ENCODE measurements around the gene TARM1. TPM values are rescaled to one million over a fixed set of nuclear protein-coding genes. Genes with fewer than 3 reads are reported as not detected.

The TARM1 gene
- total RNA-seq, 1 donor = not detected

- no peak for TF ChIP-seq CTCF (IDR thresholded peaks at IDR 0.05; ENCODE audit: insufficient read depth, low read depth, low read length)
- H3K4me3 ChIP-seq (ENCODE audit: low read depth, low read length) = no peak overlapping the region
- no peak for DNase-seq (ENCODE audit: low read depth)
Measured at GRCh38 chr19:54124393-54124792, 43.2 kb upstream of the TARM1 start.

GRCh38 chr19:54123682-54124081 is 42.5 kb upstream of the TARM1 start:
- DNase-seq (ENCODE audit: low read depth) = no peak
- TF ChIP-seq CTCF (IDR thresholded peaks at IDR 0.05; ENCODE audit: insufficient read depth, low read depth, low read length) = no peak
- no peak overlapping the region for H3K4me3 ChIP-seq (ENCODE audit: low read depth, low read length)

- no peak overlapping the region for H3K4me3 ChIP-seq (ENCODE audit: low read depth, low read length)
- TF ChIP-seq CTCF (IDR thresholded peaks at IDR 0.05; ENCODE audit: insufficient read depth, low read depth, low read length) = no peak
- DNase-seq (ENCODE audit: low read depth) = no peak
Measured at GRCh38 chr19:54121259-54121658, 40.1 kb upstream of the TARM1 start.

- no peak for TF ChIP-seq CTCF (IDR thresholded peaks at IDR 0.05; ENCODE audit: insufficient read depth, low read depth, low read length)
- peak within 1 kb of the TSS; percentile 86 for H3K4me3 ChIP-seq (ENCODE audit: low read depth, low read length)
- DNase-seq (ENCODE audit: low read depth) = peak; percentile 99
Measured at GRCh38 chr19:54115109-54116063, 34.2 kb upstream of the TARM1 start, which contains the start of the genes PRPF31 and TFPT. Gene PRPF31, plus strand, starts transcription at chr19:54115754. Its CDS starts 2,525 bp downstream, at chr19:54118279. Gene TFPT, minus strand, starts transcription at chr19:54115657. Its CDS starts 388 bp downstream, at chr19:54115269.

- DNase-seq (ENCODE audit: low read depth) = peak; percentile 42
- H3K4me3 ChIP-seq (ENCODE audit: low read depth, low read length) = peak overlapping the region; percentile 86
- TF ChIP-seq CTCF (IDR thresholded peaks at IDR 0.05; ENCODE audit: insufficient read depth, low read depth, low read length) = no peak
Measured at GRCh38 chr19:54114340-54115108, 33.4 kb upstream of the TARM1 start.

GRCh38 chr19:54109651-54110050 is 28.5 kb upstream of the TARM1 start:
- DNase-seq (ENCODE audit: low read depth) = no peak
- TF ChIP-seq CTCF (IDR thresholded peaks at IDR 0.05; ENCODE audit: insufficient read depth, low read depth, low read length) = no peak

More at GRCh38 chr19:54109651-54110050, 28.5 kb upstream of the TARM1 start:
- no peak overlapping the region for H3K4me3 ChIP-seq (ENCODE audit: low read depth, low read length)
